HTERT RPE-1 (cell line): Measurements from ENCODE around the gene NPVF.

Experiments used
- in situ Hi-C: fragments of 300-500 bp; cut with MboI; formaldehyde crosslinking; loops from 4 replicates; pipeline ENCODE4 v1.14.3; 2020; ENCODE audit warnings: low sequenced_read_pairs

NPVF gene

GRCh38 chr7:25179325-25179724 is 49.0 kb downstream of the NPVF start:
- in situ Hi-C loops: no loop called here
